H9 (cell line): ENCODE results near the gene FREM2. TPM values are rescaled to one million over a fixed set of nuclear protein-coding genes. Genes with fewer than 3 reads are reported as not detected.

Source experiments
- DNase-seq: peaks from one replicate; pipeline ENCODE4 v3.0.0-alpha.2; 2017
- H2AFZ ChIP-seq: one replicate; pipeline ENCODE4 v1.6.1; 2013; ENCODE audit warnings: mild to moderate bottlenecking, low read length, control low read depth, moderate library complexity
- H2AK5ac ChIP-seq: 2 replicates; pipeline ENCODE4 v1.6.1; 2013; ENCODE audit warnings: low read length, control low read depth, mixed read lengths; ENCODE audit not compliant: insufficient read length
- H2BK120ac ChIP-seq: one replicate; pipeline ENCODE4 v1.6.1; 2013; ENCODE audit warnings: low read depth, mild to moderate bottlenecking, low read length, control low read depth, inconsistent platforms; ENCODE audit not compliant: poor library complexity, severe bottlenecking
- H2BK12ac ChIP-seq: 2 replicates; pipeline ENCODE4 v1.6.1; 2013; ENCODE audit warnings: low read length, control low read depth, mixed read lengths, low read depth; ENCODE audit not compliant: insufficient read length
- H2BK15ac ChIP-seq: 2 replicates; pipeline ENCODE4 v1.6.1; 2013; ENCODE audit warnings: low read depth, low read length, control low read depth
- H2BK20ac ChIP-seq: one replicate; pipeline ENCODE4 v1.6.1; 2013; ENCODE audit warnings: low read depth, mild to moderate bottlenecking, low read length, control low read depth, inconsistent platforms; ENCODE audit not compliant: poor library complexity, severe bottlenecking
- H2BK5ac ChIP-seq: 2 replicates; pipeline ENCODE4 v1.6.1; 2013; ENCODE audit warnings: low read length, control low read depth, mixed read lengths; ENCODE audit not compliant: insufficient read length
- H3K14ac ChIP-seq: 2 replicates; pipeline ENCODE4 v1.6.1; 2013; ENCODE audit warnings: low read length, control low read depth; ENCODE audit not compliant: insufficient read depth
- H3K18ac ChIP-seq: 2 replicates; pipeline ENCODE4 v1.6.1; 2013; ENCODE audit warnings: low read depth, mild to moderate bottlenecking, mixed read lengths, low read length, control low read depth; ENCODE audit not compliant: insufficient read length
- H3K23ac ChIP-seq: 2 replicates; pipeline ENCODE4 v1.6.1; 2013; ENCODE audit warnings: low read length, control low read depth, mixed read lengths, low read depth; ENCODE audit not compliant: insufficient read length
- H3K23me2 ChIP-seq: 2 replicates; pipeline ENCODE4 v1.6.1; 2013; ENCODE audit warnings: low read depth, mild to moderate bottlenecking, mixed read lengths, low read length, control low read depth; ENCODE audit not compliant: insufficient read length, poor library complexity, severe bottlenecking
- H3K27ac ChIP-seq: 2 replicates; pipeline ENCODE4 v1.5.1; 2013; ENCODE audit warnings: low read length, control low read depth, mixed read lengths, low read depth; ENCODE audit not compliant: insufficient read length
- H3K27me3 ChIP-seq: 2 replicates; pipeline ENCODE4 v1.6.1; 2013; ENCODE audit warnings: low read length, control low read depth, inconsistent platforms; ENCODE audit not compliant: insufficient read depth
- H3K4ac ChIP-seq: 2 replicates; pipeline ENCODE4 v1.6.1; 2013; ENCODE audit warnings: low read depth, mild to moderate bottlenecking, control low read depth, inconsistent platforms, low read length, moderate library complexity
- H3K4me1 ChIP-seq: 2 replicates; pipeline ENCODE4 v1.6.1; 2013; ENCODE audit warnings: low read length, control low read depth, inconsistent platforms; ENCODE audit not compliant: insufficient read depth
- H3K4me2 ChIP-seq: 2 replicates; pipeline ENCODE4 v1.6.1; 2013; ENCODE audit warnings: low read length, control low read depth, mixed read lengths; ENCODE audit not compliant: insufficient read length, insufficient read depth
- H3K56ac ChIP-seq: 2 replicates; pipeline ENCODE4 v1.6.1; 2013; ENCODE audit warnings: low read depth, mild to moderate bottlenecking, mixed read lengths, low read length, control low read depth; ENCODE audit not compliant: insufficient read length
- H3K79me1 ChIP-seq: 2 replicates; pipeline ENCODE4 v1.6.1; 2013; ENCODE audit warnings: low read depth, mild to moderate bottlenecking, moderate library complexity, low read length, control low read depth, inconsistent platforms; ENCODE audit not compliant: insufficient read depth, poor library complexity, severe bottlenecking
- H3K79me2 ChIP-seq: 2 replicates; pipeline ENCODE4 v1.6.1; 2013; ENCODE audit warnings: low read length, control low read depth, inconsistent platforms; ENCODE audit not compliant: insufficient read depth
- H3K9ac ChIP-seq: 2 replicates; pipeline ENCODE4 v1.6.1; 2013; ENCODE audit warnings: low read length, control low read depth, mixed read lengths; ENCODE audit not compliant: insufficient read length; ENCODE audit errors: extremely low read depth
- H3K9me3 ChIP-seq: one replicate; pipeline ENCODE4 v1.6.1; 2013; ENCODE audit warnings: low read depth, low read length, inconsistent platforms; ENCODE audit not compliant: control insufficient read depth
- H3T11ph ChIP-seq: one replicate; pipeline ENCODE4 v1.6.1; 2013; ENCODE audit warnings: mild to moderate bottlenecking, low read length, control low read depth, inconsistent platforms
- H4K20me1 ChIP-seq: one replicate; pipeline ENCODE4 v1.6.1; 2013; ENCODE audit not compliant: control insufficient read depth, insufficient read length, insufficient read depth
- H4K5ac ChIP-seq: 2 replicates; pipeline ENCODE4 v1.6.1; 2013; ENCODE audit warnings: low read depth, mild to moderate bottlenecking, mixed read lengths, low read length, control low read depth; ENCODE audit not compliant: insufficient read length
- H4K8ac ChIP-seq: replicated peaks from 2 replicates; pipeline ENCODE4 v1.6.1; 2013; ENCODE audit warnings: low read length, control low read depth, mixed read lengths, low read depth; ENCODE audit not compliant: insufficient read length
- H4K91ac ChIP-seq: 2 replicates; pipeline ENCODE4 v1.6.1; 2013; ENCODE audit warnings: low read depth, mild to moderate bottlenecking, moderate library complexity, mixed read lengths, low read length, control low read depth; ENCODE audit not compliant: insufficient read length
- H3K27ac Mint-ChIP-seq, 3 experiments: 2 replicates in 2 of 3; 3 replicates in 1 of 3; pipeline ENCODE4 v1.8.0; 2020 to 2021; ENCODE audit warnings: mixed read lengths in 3 of 3, mild to moderate bottlenecking in 1 of 3, moderate library complexity in 1 of 3
- H3K27me3 Mint-ChIP-seq: 2 replicates; pipeline ENCODE4 v1.8.0; 2021; ENCODE audit warnings: low read depth, mild to moderate bottlenecking, moderate library complexity, mixed read lengths
- H3K36me3 Mint-ChIP-seq, 3 experiments: 2 replicates in 2 of 3; 3 replicates in 1 of 3; pipeline ENCODE4 v1.8.0; 2020 to 2021; ENCODE audit warnings: low read depth in 3 of 3, mixed read lengths in 3 of 3; ENCODE audit not compliant: insufficient read depth in 1 of 3
- H3K4me1 Mint-ChIP-seq, 2 experiments: 2 replicates each; pipeline ENCODE4 v1.8.0; 2020; ENCODE audit warnings: mixed read lengths in 2 of 2
- H3K4me3 Mint-ChIP-seq, 2 experiments: 2 replicates in 1 of 2; 3 replicates in 1 of 2; pipeline ENCODE4 v1.8.0; 2020 to 2021; ENCODE audit warnings: mild to moderate bottlenecking in 2 of 2, mixed read lengths in 2 of 2, moderate library complexity in 1 of 2
- H3K9me3 Mint-ChIP-seq, 2 experiments: 2 replicates in 1 of 2; 3 replicates in 1 of 2; pipeline ENCODE4 v1.8.0; 2020; ENCODE audit warnings: mild to moderate bottlenecking in 2 of 2, mixed read lengths in 2 of 2, moderate library complexity in 1 of 2
- WGBS: extraction: QIAGEN DNeasy Blood & Tissue Kit; methylation state at CpG from one replicate; pipeline ENCODE4 v1.1.7; 2013; ENCODE audit warnings: missing lambda C conversion rate, low lambda C conversion rate, mixed read lengths; ENCODE audit not compliant: insufficient read length; ENCODE audit errors: extremely low coverage; 5-methylcytosine and 5-hydroxymethylcytosine counted together
- total RNA-seq: library from RNA; stranded (reverse); gene quantifications from 2 replicates; pipeline ENCODE4 v1.2.1, GENCODE V29; 2021
- TF ChIP-seq, protein P1 (sequence below): fragments of 200-600 bp; sonication (generic); conservative IDR thresholded peaks from 3 replicates; pipeline ENCODE4 v1.8.0; 2021; ENCODE audit warnings: antibody characterized with exemption, mild to moderate bottlenecking

Gene FREM2
- total RNA-seq, 1 experiment from 2014 or later = 16.0 TPM

DNA sequence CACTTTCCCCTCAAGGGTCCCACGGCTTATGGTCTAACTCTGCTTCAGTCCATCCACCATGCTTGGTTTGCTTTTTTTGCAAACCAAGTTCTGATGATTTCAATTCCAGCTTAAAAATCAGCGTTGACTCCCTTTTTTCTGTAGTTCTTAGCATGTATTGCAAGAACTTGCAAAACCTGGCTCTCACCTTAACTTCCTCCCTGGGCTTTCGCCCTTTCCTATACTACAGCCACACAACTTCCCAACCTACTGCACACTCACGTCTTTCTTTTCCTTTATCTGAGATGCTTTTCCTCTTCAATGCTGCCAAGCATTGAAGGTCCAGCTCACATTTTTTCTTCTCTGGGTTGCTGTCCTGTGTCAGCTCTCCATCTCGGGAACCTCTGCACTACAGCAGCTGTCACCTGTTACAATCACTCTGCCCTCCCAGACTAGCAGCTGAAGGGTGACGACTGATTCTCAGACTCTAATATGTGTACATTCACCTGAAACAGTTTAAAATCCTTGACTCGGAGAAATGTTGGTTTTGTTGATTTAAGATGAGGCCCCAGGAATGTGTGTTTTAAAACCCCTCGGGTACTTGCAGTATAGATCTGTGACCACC lies 143.7 kb downstream of the FREM2 start:
- no peak overlapping the region for H3K4me2 ChIP-seq
- H3K79me1 ChIP-seq = no peaks in the 10 kb centered on the region
- no peak overlapping the region for H3K4me3 Mint-ChIP-seq
- no peak overlapping the region for H3K14ac ChIP-seq
- no peak overlapping the region for H3K9ac ChIP-seq
- H4K91ac ChIP-seq = no peak overlapping the region
- H3K36me3 Mint-ChIP-seq = no peaks in the 10 kb centered on the region; a peak in 2 of 7 replicates
- H3K4me1 Mint-ChIP-seq = peaks cover 4 to 7% of the 10 kb centered on the region in 2 experiments; a peak in 3 of 4 replicates
- H2BK20ac ChIP-seq = no peak overlapping the region
- TF ChIP-seq, protein P1, sequence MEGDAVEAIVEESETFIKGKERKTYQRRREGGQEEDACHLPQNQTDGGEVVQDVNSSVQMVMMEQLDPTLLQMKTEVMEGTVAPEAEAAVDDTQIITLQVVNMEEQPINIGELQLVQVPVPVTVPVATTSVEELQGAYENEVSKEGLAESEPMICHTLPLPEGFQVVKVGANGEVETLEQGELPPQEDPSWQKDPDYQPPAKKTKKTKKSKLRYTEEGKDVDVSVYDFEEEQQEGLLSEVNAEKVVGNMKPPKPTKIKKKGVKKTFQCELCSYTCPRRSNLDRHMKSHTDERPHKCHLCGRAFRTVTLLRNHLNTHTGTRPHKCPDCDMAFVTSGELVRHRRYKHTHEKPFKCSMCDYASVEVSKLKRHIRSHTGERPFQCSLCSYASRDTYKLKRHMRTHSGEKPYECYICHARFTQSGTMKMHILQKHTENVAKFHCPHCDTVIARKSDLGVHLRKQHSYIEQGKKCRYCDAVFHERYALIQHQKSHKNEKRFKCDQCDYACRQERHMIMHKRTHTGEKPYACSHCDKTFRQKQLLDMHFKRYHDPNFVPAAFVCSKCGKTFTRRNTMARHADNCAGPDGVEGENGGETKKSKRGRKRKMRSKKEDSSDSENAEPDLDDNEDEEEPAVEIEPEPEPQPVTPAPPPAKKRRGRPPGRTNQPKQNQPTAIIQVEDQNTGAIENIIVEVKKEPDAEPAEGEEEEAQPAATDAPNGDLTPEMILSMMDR = no peak
- H2AFZ ChIP-seq = no peak overlapping the region
- H4K20me1 ChIP-seq = no peaks in the 10 kb centered on the region
- no peak overlapping the region for H3K56ac ChIP-seq
- H3K27me3 Mint-ChIP-seq = no peaks in the 10 kb centered on the region
- no peak for DNase-seq
- WGBS = no CpG with 5 or more reads among the region's 8 CpGs
- H2BK5ac ChIP-seq = no peak overlapping the region
- no peak overlapping the region for H2BK15ac ChIP-seq
- H3K79me2 ChIP-seq = no peaks in the 10 kb centered on the region
- no peak overlapping the region for H3T11ph ChIP-seq
- H3K18ac ChIP-seq = no peak overlapping the region
- no peaks in the 10 kb centered on the region for H3K9me3 ChIP-seq
- H2BK120ac ChIP-seq = no peak overlapping the region
- no peak overlapping the region for H3K4ac ChIP-seq
- H3K27me3 ChIP-seq = no peaks in the 10 kb centered on the region
- no peak overlapping the region for H2BK12ac ChIP-seq
- H3K9me3 Mint-ChIP-seq = peaks cover 0 to 2% of the 10 kb centered on the region in 2 experiments; a peak in 1 of 5 replicates
- H3K23me2 ChIP-seq = no peaks in the 10 kb centered on the region
- H4K8ac ChIP-seq = no peak overlapping the region
- no peak overlapping the region for H2AK5ac ChIP-seq
- no peak overlapping the region for H4K5ac ChIP-seq
- no peak overlapping the region; a peak in 1 of 7 replicates for H3K27ac Mint-ChIP-seq
- no peaks in the 10 kb centered on the region for H3K4me1 ChIP-seq
- no peak overlapping the region for H3K23ac ChIP-seq
- no peak overlapping the region for H3K27ac ChIP-seq
